ENCODE measurements around the gene TRMT2A.

The TRMT2A gene

DNA sequence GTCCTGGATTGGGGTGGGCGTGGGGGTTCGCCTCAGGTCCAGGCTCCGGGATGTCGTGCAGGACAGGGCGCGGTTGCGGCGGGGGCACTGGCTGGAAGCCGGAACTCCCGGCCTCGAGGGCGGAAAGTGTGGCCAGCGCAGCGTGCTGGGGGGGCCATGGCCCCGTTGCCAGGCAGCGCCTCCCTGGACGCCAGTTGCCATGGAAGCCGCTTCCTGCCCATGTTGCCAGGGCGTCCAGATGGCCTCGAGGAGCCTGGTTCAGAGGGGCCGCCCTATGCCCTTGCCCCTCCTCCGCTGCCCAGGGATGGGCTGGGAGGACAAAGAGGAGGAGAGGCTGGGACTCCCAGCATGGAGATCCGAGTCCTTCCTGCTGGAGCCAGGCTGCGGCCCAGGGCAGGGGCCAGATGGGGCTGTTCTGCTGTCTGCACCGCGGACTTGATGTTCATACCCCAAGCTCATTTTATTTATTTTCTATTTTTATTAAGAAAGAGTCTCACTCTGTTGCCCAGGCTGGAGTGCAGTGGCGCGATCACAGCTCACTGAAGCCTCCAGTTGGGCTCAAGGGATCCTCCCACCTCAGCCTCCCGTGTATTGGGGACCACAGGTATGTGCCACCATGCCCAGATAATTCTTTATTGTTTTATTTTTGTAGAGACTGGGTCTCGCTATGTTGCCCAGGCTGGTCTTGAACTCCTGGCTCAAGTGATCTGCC, 38.5 kb upstream of the TRMT2A start:
- Mint-ChIP-seq H3K4me3 (no peak overlapping the region), H3K27ac (no peak overlapping the region), H3K9me3 (no peaks in the 10 kb centered on the region), H3K4me1 (peaks cover 26% of the 10 kb centered on the region), H3K36me3 (ENCODE audit: low read depth) (no peaks in the 10 kb centered on the region), H3K27me3 (ENCODE audit: low read depth, poor library complexity) (peaks cover 13% of the 10 kb centered on the region)
- DNase-seq: no peak
- TF ChIP-seq CTCF (IDR thresholded peaks at IDR 0.05): no peak

DNA sequence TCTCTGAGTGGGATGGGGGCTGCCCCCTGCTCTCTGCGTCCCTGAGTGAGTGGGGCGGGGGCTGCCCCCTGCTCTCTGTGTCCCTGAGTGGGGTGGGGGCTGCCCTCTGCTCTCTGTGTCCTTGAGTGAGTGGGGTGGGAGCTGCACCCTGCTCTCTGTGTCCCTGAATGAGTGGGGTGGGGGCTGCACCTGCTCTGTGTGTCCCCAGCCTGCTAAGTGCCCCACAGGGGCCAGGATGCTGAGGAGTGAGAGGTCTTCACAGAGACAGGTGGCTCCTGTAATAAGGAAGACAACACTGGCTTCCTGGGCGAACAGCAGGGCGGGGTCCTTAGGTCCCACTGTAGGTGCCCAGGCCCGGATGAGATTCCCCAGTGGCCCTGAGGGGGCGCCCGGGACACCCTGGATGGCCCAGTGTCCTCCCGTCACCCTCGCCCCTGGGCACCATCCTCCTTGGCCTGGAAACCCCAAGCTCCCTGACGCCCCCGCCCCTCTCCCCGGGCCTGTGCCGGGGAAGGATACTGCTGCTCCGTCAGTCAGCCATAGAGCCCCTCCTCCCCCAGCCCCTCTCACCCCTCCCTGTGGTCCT, 37.7 kb upstream of the TRMT2A start:
- H3K4me1 Mint-ChIP-seq: peaks cover 26% of the 10 kb centered on the region
- no peak for DNase-seq
- H3K36me3 Mint-ChIP-seq (ENCODE audit: low read depth): no peaks in the 10 kb centered on the region
- H3K9me3 Mint-ChIP-seq: no peaks in the 10 kb centered on the region
- H3K27ac Mint-ChIP-seq: no peak overlapping the region
- H3K4me3 Mint-ChIP-seq: no peak overlapping the region
- TF ChIP-seq CTCF (IDR thresholded peaks at IDR 0.05): no peak
- H3K27me3 Mint-ChIP-seq (ENCODE audit: low read depth, poor library complexity): peaks cover 8% of the 10 kb centered on the region

DNA sequence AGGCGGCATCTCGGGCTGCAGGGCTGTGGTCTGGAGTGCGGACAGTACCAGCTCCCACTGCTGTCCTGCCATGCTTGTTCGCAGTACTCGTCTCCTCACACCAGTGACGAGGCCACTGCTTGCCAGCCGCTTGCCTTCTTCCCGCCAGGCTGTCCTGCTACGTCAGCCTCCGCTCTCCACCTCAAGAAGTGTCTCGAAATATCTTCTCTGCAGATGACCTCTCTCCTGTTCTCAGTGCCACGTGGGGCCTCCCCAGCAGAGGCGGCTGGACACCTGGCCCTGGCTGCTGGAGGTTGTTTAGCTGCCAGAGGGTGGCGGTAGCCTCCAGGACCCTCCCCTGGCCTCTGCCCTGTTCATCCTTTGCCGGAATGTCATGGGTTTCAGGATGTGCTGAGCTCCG, 36.9 kb upstream of the TRMT2A start:
- peaks cover 8% of the 10 kb centered on the region for H3K27me3 Mint-ChIP-seq (ENCODE audit: low read depth, poor library complexity)
- no peak for TF ChIP-seq CTCF (IDR thresholded peaks at IDR 0.05)
- H3K27ac Mint-ChIP-seq: no peak overlapping the region
- H3K4me3 Mint-ChIP-seq: no peak overlapping the region
- peaks cover 20% of the 10 kb centered on the region for H3K4me1 Mint-ChIP-seq
- H3K9me3 Mint-ChIP-seq: no peaks in the 10 kb centered on the region
- H3K36me3 Mint-ChIP-seq (ENCODE audit: low read depth): no peaks in the 10 kb centered on the region
- DNase-seq: no peak

DNA sequence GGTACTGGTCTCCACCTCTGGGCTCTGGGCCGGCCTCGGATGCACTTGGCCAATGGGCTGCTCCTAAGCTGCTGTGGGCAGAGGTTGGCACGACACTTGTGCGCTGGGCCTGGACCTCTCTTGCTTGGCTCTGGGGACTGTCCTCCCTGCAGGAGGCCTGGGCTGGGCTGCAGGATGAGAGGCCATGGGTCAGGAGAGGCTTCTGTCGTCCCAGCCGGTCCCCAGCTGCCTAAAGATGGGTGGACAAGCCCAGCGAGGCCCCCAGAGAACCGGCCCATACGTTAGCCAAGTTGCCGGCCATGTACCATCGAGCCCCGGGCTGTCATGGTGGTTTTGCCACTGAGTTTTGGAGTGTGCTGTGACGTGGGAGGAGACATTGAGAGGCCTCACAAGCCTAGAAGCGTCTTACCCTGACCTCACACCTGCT, 35.5 kb upstream of the TRMT2A start:
- Mint-ChIP-seq H3K4me1 (peaks cover 17% of the 10 kb centered on the region), H3K9me3 (no peaks in the 10 kb centered on the region), H3K4me3 (no peak overlapping the region), H3K27me3 (ENCODE audit: low read depth, poor library complexity) (peaks cover 8% of the 10 kb centered on the region), H3K36me3 (ENCODE audit: low read depth) (no peaks in the 10 kb centered on the region), H3K27ac (no peak overlapping the region)
- no peak for TF ChIP-seq CTCF (IDR thresholded peaks at IDR 0.05)
- DNase-seq: no peak

DNA sequence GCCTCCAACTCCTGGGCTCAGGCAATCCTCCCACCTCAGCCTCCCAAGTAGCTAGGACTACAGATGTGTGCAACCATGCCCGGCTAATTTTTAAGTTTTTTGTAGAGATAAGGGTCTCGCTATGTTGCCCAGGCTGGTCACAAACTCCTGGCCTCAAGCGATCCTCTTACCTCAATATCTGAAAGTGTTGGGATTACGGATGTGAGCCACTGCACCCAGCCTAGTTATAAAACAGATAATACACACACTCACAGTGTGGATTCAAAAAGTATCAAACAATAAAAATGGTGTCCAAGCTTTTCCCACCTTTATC, 34.2 kb upstream of the TRMT2A start:
- no peaks in the 10 kb centered on the region for H3K36me3 Mint-ChIP-seq (ENCODE audit: low read depth)
- H3K9me3 Mint-ChIP-seq: no peaks in the 10 kb centered on the region
- H3K4me1 Mint-ChIP-seq: peaks cover 19% of the 10 kb centered on the region
- no peak overlapping the region for H3K4me3 Mint-ChIP-seq
- no peak overlapping the region for H3K27ac Mint-ChIP-seq
- TF ChIP-seq CTCF (IDR thresholded peaks at IDR 0.05): no peak
- peaks cover 8% of the 10 kb centered on the region for H3K27me3 Mint-ChIP-seq (ENCODE audit: low read depth, poor library complexity)
- DNase-seq: no peak

Measured in nephron progenitor cell (in vitro differentiated cells).